ENCODE data around the gene DNAJC5. TPM values are rescaled to one million over a fixed set of nuclear protein-coding genes. Genes with fewer than 3 reads are reported as not detected.
"Not testable (repeated sequence)": the region's sequence is repeated elsewhere in the genome, so short reads cannot be mapped to it uniquely, and the experiment has no call there.

The DNAJC5 gene
- total RNA-seq, 1 donor from 2014 or later = 30.3 TPM

DNA sequence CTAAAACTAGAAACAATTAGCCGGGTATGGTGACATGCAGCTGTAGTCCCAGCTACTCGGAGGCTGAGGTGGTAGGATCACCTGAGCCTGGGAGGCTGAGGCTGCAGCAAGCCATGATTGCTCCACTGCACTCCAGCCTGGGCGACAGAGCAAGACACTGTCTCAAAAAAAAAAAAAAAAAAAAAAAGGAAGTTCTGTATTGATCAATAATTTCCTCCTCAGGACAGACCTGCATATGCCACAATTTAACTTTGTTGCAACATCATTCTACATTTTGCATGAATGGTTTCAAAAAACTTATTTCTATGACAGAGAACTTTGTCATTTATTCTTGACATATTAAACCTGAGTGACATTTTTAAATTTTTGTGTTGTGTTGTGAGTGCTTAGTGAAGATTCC is 5.5 kb downstream of the DNAJC5 start:
- Histone ChIP-seq H3K9me3 (ENCODE audit: control insufficient read depth in 3 of 3, low read length in 3 of 3) (no peaks in the 10 kb centered on the region), H3K9ac (ENCODE audit: low read depth in 1 of 3, low read length in 3 of 3) (no peak overlapping the region), H3K36me3 (ENCODE audit: control insufficient read depth in 3 of 3, insufficient read depth in 3 of 3, low read length in 3 of 3) (peaks cover 0 to 6% (median 0%) of the 10 kb centered on the region in 3 donors), H3K27me3 (ENCODE audit: control insufficient read depth in 3 of 3, insufficient read depth in 3 of 3, low read length in 3 of 3) (no peaks in the 10 kb centered on the region), H3K4me3 (ENCODE audit: low read length in 3 of 3) (no peak overlapping the region), H3K27ac (ENCODE audit: low read depth, low read length) (no peak overlapping the region), H3K4me1 (ENCODE audit: control insufficient read depth in 3 of 3, insufficient read depth in 3 of 3, low read length in 3 of 3) (peaks cover 22 to 30% (median 23%) of the 10 kb centered on the region in 3 donors)

DNA sequence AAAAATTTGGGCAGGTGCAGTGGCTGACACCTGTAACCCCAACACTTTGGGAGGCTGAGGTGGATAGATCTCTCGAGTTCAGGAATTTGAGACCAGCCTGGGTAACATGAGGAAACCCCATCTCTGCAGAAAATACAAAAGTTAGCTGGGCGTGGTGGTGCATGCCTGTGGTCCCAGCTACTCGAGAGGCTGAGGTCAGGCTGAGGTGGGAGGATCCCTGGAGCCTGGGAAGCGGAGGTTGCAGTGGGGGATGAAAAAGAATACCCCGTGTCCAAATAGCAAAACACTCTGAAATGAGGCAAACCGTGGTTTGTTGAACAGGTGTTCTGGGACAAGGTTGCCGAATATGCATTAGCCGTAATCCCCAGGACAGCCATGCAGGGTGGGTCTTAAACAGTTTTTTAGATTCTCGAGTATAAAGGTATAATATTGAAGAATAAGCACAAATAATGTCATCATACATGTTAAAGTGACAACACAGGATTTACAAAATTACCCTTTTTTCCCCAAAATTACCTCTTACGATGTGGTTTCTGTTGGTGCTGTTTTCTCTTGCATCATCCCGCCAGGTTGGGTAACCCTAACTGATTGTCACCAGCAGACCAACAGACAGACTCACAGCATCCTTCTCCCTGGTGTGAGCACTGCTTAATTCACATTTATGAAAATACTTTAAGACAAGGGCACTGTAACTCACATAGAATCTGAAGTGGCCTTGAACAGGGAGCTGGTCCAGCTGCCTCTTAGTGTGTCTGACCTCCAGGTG is 9.1 kb downstream of the DNAJC5 start:
- Histone ChIP-seq H3K27ac (ENCODE audit: low read depth, low read length) (no peak overlapping the region), H3K4me3 (ENCODE audit: low read length in 3 of 3) (no peak overlapping the region), H3K9me3 (ENCODE audit: control insufficient read depth in 3 of 3, low read length in 3 of 3) (no peaks in the 10 kb centered on the region)

DNA sequence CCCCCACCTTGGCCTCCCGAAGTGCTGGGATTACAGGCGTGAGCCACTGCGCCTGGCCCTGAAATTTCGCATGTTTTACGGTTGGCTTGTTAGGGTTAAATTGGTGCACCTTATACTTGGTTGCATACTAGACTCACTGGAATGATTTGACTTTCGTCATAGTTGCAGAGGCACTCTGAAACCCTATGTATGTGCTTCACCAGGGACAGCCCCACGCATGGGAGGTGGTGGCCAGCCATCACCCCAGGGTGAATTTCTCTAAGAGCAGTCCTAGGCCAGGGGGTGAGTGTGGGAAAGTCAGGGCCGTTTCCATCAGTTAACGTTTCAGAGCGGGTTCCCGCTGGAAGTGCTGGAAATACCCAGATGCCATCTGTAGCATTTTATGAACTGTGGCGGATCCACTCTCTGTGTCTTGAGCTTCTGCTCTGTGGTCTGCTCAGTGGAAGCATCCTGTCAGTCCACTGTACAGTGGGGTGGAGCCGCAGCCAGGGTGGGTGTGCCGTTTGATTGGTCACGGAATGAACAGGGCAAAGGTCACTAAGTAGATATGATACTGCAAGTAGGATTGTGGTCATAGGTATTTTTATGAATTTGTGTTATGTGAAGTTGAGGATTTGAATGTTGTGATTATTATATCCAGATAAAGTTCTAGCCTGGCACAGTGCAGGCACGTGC is 13.2 kb downstream of the DNAJC5 start:
- Histone ChIP-seq H3K4me1 (ENCODE audit: control insufficient read depth in 3 of 3, insufficient read depth in 3 of 3, low read length in 3 of 3) (peaks cover 10 to 20% (median 15%) of the 10 kb centered on the region in 3 donors), H3K4me3 (ENCODE audit: low read length in 3 of 3) (no peak overlapping the region), H3K9me3 (ENCODE audit: control insufficient read depth in 3 of 3, low read length in 3 of 3) (no peaks in the 10 kb centered on the region), H3K27ac (ENCODE audit: low read depth, low read length) (no peak overlapping the region), H3K36me3 (ENCODE audit: control insufficient read depth in 3 of 3, insufficient read depth in 3 of 3, low read length in 3 of 3) (no peaks in the 10 kb centered on the region), H3K9ac (ENCODE audit: low read depth in 1 of 3, low read length in 3 of 3) (peak overlapping the region in 1 of 3 donors; percentile 25), H3K27me3 (ENCODE audit: control insufficient read depth in 3 of 3, insufficient read depth in 3 of 3, low read length in 3 of 3) (no peaks in the 10 kb centered on the region)

More for the DNA sequence above, 9.1 kb downstream of the DNAJC5 start:
- Histone ChIP-seq H3K9ac (ENCODE audit: low read depth in 1 of 3, low read length in 3 of 3) (no peak overlapping the region), H3K27me3 (ENCODE audit: control insufficient read depth in 3 of 3, insufficient read depth in 3 of 3, low read length in 3 of 3) (no peaks in the 10 kb centered on the region), H3K4me1 (ENCODE audit: control insufficient read depth in 3 of 3, insufficient read depth in 3 of 3, low read length in 3 of 3) (peaks cover under 1 to 13% (median 3%) of the 10 kb centered on the region in 3 donors), H3K36me3 (ENCODE audit: control insufficient read depth in 3 of 3, insufficient read depth in 3 of 3, low read length in 3 of 3) (peaks cover 0 to under 1% (median 0%) of the 10 kb centered on the region in 3 donors)

DNA sequence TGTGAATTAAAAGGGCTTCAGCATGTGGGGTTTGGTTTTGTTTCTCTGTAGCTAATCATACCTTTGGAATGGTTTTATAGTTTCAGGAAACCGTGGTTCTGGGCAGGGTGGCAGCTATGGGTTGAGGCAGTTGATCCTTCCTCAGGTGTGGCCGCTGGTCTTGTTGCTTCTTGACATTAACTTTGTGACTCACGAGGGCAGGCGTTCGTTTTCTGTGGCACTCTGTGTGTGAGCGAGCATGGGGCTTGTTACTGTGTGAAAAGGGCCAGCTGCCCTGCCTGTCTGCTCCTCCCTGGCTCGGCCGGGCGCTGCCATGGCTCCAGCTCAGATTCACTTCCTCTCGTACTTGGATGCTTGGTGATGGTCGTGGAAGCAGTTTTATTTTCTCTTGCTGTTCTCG is 16.2 kb downstream of the DNAJC5 start:
- Histone ChIP-seq H3K4me1 (ENCODE audit: control insufficient read depth in 3 of 3, insufficient read depth in 3 of 3, low read length in 3 of 3) (peaks cover 10 to 24% (median 18%) of the 10 kb centered on the region in 3 donors), H3K36me3 (ENCODE audit: control insufficient read depth in 3 of 3, insufficient read depth in 3 of 3, low read length in 3 of 3) (no peaks in the 10 kb centered on the region), H3K27ac (ENCODE audit: low read depth, low read length) (peak overlapping the region; percentile 36), H3K4me3 (ENCODE audit: low read length in 3 of 3) (no peak overlapping the region), H3K9ac (ENCODE audit: low read depth in 1 of 3, low read length in 3 of 3) (peak overlapping the region; percentile 25 to 50 (median 40)), H3K9me3 (ENCODE audit: control insufficient read depth in 3 of 3, low read length in 3 of 3) (no peaks in the 10 kb centered on the region), H3K27me3 (ENCODE audit: control insufficient read depth in 3 of 3, insufficient read depth in 3 of 3, low read length in 3 of 3) (no peaks in the 10 kb centered on the region)

DNA sequence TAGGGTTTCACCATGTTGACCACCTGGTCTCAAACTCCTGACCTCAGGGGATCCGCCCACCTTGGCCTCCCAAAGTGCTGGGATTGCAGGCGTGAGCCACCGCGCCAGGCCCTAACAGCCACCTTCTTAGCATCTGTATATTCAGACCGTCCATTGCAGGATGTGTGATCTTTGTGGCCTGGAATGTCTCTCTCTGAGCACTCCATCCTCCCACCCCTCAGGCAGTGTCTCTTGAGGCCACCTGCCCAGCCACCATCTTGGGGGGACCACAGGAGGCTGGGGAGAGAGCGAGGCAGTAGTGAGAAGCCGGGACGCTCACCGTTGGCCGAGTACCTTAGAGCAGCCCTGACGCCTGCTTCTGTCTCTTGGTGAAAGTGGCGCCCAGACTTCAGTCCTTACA is 18.8 kb downstream of the DNAJC5 start:
- no peaks in the 10 kb centered on the region for H3K27me3 ChIP-seq (ENCODE audit: control insufficient read depth in 3 of 3, insufficient read depth in 3 of 3, low read length in 3 of 3)
- H3K4me1 ChIP-seq (ENCODE audit: control insufficient read depth in 3 of 3, insufficient read depth in 3 of 3, low read length in 3 of 3) = peaks cover 10 to 19% (median 18%) of the 10 kb centered on the region in 3 donors
- no peaks in the 10 kb centered on the region for H3K9me3 ChIP-seq (ENCODE audit: control insufficient read depth in 3 of 3, low read length in 3 of 3)
- H3K27ac ChIP-seq (ENCODE audit: low read depth, low read length) = no peak overlapping the region
- peaks cover 0 to 4% (median 0%) of the 10 kb centered on the region in 3 donors for H3K36me3 ChIP-seq (ENCODE audit: control insufficient read depth in 3 of 3, insufficient read depth in 3 of 3, low read length in 3 of 3)
- no peak overlapping the region for H3K4me3 ChIP-seq (ENCODE audit: low read length in 3 of 3)
- H3K9ac ChIP-seq (ENCODE audit: low read depth in 1 of 3, low read length in 3 of 3) = peak overlapping the region in 1 of 3 donors; percentile 25

DNA sequence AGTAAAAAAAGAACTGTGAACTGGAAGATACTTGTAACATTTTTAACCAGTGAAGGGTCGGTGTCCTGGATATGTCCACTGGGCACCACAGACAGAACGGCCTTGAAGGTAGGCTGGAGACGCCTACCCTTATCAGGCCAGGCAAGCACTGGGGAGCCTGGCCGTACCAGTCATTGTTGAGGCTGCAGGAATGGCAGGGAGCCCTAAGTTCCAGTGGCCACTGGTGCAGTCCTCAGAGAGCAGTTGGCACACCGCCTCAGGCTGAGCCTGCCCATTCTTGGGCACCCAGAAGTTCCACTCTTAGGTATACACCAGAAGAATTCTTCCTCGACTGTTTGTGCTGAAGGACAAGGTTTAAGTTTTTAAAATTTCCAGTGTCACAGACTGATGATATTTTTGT is 20.5 kb downstream of the DNAJC5 start:
- Histone ChIP-seq H3K9me3 (ENCODE audit: control insufficient read depth in 3 of 3, low read length in 3 of 3) (no peaks in the 10 kb centered on the region), H3K36me3 (ENCODE audit: control insufficient read depth in 3 of 3, insufficient read depth in 3 of 3, low read length in 3 of 3) (peaks cover 0 to 6% (median 4%) of the 10 kb centered on the region in 3 donors), H3K9ac (ENCODE audit: low read depth in 1 of 3, low read length in 3 of 3) (no peak overlapping the region), H3K4me1 (ENCODE audit: control insufficient read depth in 3 of 3, insufficient read depth in 3 of 3, low read length in 3 of 3) (peaks cover 10 to 14% (median 14%) of the 10 kb centered on the region in 3 donors), H3K4me3 (ENCODE audit: low read length in 3 of 3) (no peak overlapping the region), H3K27me3 (ENCODE audit: control insufficient read depth in 3 of 3, insufficient read depth in 3 of 3, low read length in 3 of 3) (no peaks in the 10 kb centered on the region), H3K27ac (ENCODE audit: low read depth, low read length) (no peak overlapping the region)

DNA sequence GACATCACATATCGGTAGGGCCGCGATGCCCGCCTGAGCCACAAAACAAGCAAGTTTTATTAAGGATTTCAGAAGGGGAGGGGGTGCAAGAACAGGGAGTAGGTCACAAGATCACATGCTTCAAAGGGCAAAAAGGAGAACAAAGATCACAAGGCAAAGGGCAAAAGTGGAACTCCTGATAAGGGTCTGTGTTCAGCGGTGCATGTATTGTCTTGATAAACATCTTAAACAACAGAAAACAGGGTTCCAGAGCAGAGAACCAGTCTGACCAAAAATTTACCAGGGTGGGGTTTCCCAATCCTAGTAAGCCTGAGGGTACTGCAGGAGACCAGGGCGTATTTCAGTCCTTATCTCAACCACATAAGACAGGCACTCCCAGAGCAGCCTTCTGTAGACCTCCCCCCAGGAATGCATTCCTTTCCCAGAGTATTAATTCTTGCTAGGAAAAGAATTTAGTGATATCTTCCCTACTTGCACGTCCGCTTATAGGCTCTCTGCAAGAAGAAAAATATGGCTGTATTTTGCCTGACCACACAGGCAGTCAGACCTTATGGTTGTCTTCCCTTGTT is 21.5 kb downstream of the DNAJC5 start:
- not testable (repeated sequence) for H3K9me3 ChIP-seq (ENCODE audit: control insufficient read depth in 3 of 3, low read length in 3 of 3)

DNA sequence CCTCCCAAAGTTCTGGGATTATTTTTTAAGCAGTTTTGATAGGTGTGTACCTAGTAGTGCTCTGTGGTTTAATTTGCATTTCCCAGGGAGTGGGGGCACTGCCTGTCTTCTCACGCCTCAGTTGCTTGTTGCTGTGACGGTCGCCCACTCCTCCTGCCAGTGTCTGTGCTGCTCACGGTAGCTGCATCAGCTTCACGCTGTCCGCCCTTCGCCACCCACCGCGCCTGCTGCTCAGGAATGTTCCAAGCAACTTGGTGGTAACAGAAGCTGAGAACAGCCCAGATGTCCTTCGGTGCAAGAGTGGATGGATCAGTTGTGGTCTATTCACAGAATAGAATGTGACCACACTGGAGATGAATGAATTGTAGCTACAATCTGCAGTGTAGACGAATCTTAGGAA is 22.9 kb downstream of the DNAJC5 start:
- H3K9me3 ChIP-seq (ENCODE audit: control insufficient read depth in 3 of 3, low read length in 3 of 3) = no peaks in the 10 kb centered on the region
- H3K27ac ChIP-seq (ENCODE audit: low read depth, low read length) = no peak overlapping the region
- H3K4me3 ChIP-seq (ENCODE audit: low read length in 3 of 3) = no peak overlapping the region
- H3K9ac ChIP-seq (ENCODE audit: low read depth in 1 of 3, low read length in 3 of 3) = no peak overlapping the region
- H3K27me3 ChIP-seq (ENCODE audit: control insufficient read depth in 3 of 3, insufficient read depth in 3 of 3, low read length in 3 of 3) = no peaks in the 10 kb centered on the region
- peaks cover 3 to 7% (median 5%) of the 10 kb centered on the region in 3 donors for H3K4me1 ChIP-seq (ENCODE audit: control insufficient read depth in 3 of 3, insufficient read depth in 3 of 3, low read length in 3 of 3)
- H3K36me3 ChIP-seq (ENCODE audit: control insufficient read depth in 3 of 3, insufficient read depth in 3 of 3, low read length in 3 of 3) = peaks cover 0 to 6% (median 4%) of the 10 kb centered on the region in 3 donors

More for the DNA sequence above, 21.5 kb downstream of the DNAJC5 start:
- not testable (repeated sequence) for H3K9ac ChIP-seq (ENCODE audit: low read depth in 1 of 3, low read length in 3 of 3); H3K27me3 ChIP-seq (ENCODE audit: control insufficient read depth in 3 of 3, insufficient read depth in 3 of 3, low read length in 3 of 3); H3K36me3 ChIP-seq (ENCODE audit: control insufficient read depth in 3 of 3, insufficient read depth in 3 of 3, low read length in 3 of 3); H3K4me3 ChIP-seq (ENCODE audit: low read length in 3 of 3); H3K27ac ChIP-seq (ENCODE audit: low read depth, low read length); H3K4me1 ChIP-seq (ENCODE audit: control insufficient read depth in 3 of 3, insufficient read depth in 3 of 3, low read length in 3 of 3)

DNA sequence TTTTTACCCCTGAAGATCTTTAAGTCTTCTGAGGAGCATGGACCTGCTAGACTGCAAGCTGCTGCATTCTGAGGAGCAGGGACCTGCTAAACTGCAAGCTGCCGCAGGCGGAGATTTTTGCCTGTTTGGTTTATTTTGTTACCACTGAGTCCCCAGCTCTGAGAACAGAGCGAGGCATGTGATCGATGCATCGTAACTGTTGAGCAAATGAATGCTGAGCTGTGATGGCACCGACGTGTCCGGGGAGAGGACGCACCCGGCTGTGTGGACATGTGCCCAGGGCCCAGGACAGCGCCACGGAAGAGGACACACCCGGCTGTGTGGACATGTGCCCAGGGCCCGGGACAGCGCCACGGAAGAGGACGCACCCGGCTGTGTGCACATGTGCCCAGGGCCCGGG is 24.2 kb downstream of the DNAJC5 start:
- H3K27me3 ChIP-seq (ENCODE audit: control insufficient read depth in 3 of 3, insufficient read depth in 3 of 3, low read length in 3 of 3) = no peaks in the 10 kb centered on the region
- H3K9me3 ChIP-seq (ENCODE audit: control insufficient read depth in 3 of 3, low read length in 3 of 3) = no peaks in the 10 kb centered on the region
- H3K36me3 ChIP-seq (ENCODE audit: control insufficient read depth in 3 of 3, insufficient read depth in 3 of 3, low read length in 3 of 3) = peaks cover 0 to 6% (median 4%) of the 10 kb centered on the region in 3 donors
- no peak overlapping the region for H3K4me3 ChIP-seq (ENCODE audit: low read length in 3 of 3)
- H3K27ac ChIP-seq (ENCODE audit: low read depth, low read length) = no peak overlapping the region
- H3K9ac ChIP-seq (ENCODE audit: low read depth in 1 of 3, low read length in 3 of 3) = no peak overlapping the region
- H3K4me1 ChIP-seq (ENCODE audit: control insufficient read depth in 3 of 3, insufficient read depth in 3 of 3, low read length in 3 of 3) = peaks cover 0 to 3% (median 0%) of the 10 kb centered on the region in 3 donors

DNA sequence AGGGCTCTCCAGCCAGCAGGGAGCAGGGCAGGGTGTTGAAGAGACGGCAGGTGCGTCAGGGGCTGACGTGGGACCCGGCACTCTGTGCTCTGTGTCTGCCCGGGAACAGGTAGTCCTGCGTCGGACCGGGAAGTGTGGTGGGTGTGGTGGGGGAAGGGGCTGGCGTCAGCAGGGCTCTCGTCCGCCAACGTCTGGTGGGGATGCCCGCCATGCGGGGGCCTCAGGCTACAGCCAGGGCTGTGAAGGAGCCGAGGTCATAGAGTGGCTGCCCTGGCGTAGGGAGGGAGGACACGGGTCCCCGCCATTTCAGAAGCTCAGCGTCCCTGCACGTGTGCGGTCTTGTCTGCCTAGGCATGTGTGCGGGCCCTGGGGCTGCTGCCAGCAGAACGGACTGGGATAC is 25.3 kb downstream of the DNAJC5 start:
- Histone ChIP-seq H3K36me3 (ENCODE audit: control insufficient read depth in 3 of 3, insufficient read depth in 3 of 3, low read length in 3 of 3) (peaks cover 0 to 6% (median 4%) of the 10 kb centered on the region in 3 donors), H3K27me3 (ENCODE audit: control insufficient read depth in 3 of 3, insufficient read depth in 3 of 3, low read length in 3 of 3) (no peaks in the 10 kb centered on the region), H3K27ac (ENCODE audit: low read depth, low read length) (no peak overlapping the region), H3K4me3 (ENCODE audit: low read length in 3 of 3) (no peak overlapping the region), H3K9ac (ENCODE audit: low read depth in 1 of 3, low read length in 3 of 3) (no peak overlapping the region), H3K9me3 (ENCODE audit: control insufficient read depth in 3 of 3, low read length in 3 of 3) (no peaks in the 10 kb centered on the region), H3K4me1 (ENCODE audit: control insufficient read depth in 3 of 3, insufficient read depth in 3 of 3, low read length in 3 of 3) (peaks cover 0 to 3% (median 0%) of the 10 kb centered on the region in 3 donors)
